RPMI7951 (cell line): ENCODE data around the gene TP63. TPM values are rescaled to one million over a fixed set of nuclear protein-coding genes. Genes with fewer than 3 reads are reported as not detected.

Experiments used
- DNase-seq: peaks from one replicate; pipeline ENCODE4 v3.0.0-alpha.2; 2012; ENCODE audit warnings: low read depth
- total RNA-seq: library from RNA; depleted of rRNA; stranded (reverse); fragments of >200 nt; shearing (Covaris generic); gene quantifications from 2 replicates; pipeline ENCODE4 v1.2.3, GENCODE V29; 2014

TP63 gene
- total RNA-seq, 1 experiment from 2014 or later, result 22.3 TPM

- DNase-seq, result no peak
Observed at GRCh38 chr3:189911001-189911400, 279.8 kb downstream of the TP63 start.

GRCh38 chr3:189914799-189915198, 283.6 kb downstream of the TP63 start:
- DNase-seq, result peak; percentile 95

GRCh38 chr3:189921770-189922169, 290.6 kb downstream of the TP63 start:
- no peak for DNase-seq

- peak; percentile 93 for DNase-seq
Observed at GRCh38 chr3:189927975-189928895, 297.0 kb downstream of the TP63 start.

GRCh38 chr3:189936201-189936945, 305.2 kb downstream of the TP63 start:
- DNase-seq, result peak; percentile 84

GRCh38 chr3:189937302-189938127, 306.3 kb downstream of the TP63 start:
- peak; percentile 100 for DNase-seq

- no peak for DNase-seq
Observed at GRCh38 chr3:189941125-189941524, 309.9 kb downstream of the TP63 start.

GRCh38 chr3:189941679-189942078, 310.5 kb downstream of the TP63 start:
- peak; percentile 74 for DNase-seq

- no peak for DNase-seq
Observed at GRCh38 chr3:189942948-189943347, 311.8 kb downstream of the TP63 start.

- DNase-seq, result peak; percentile 78
Observed at GRCh38 chr3:189944285-189945145, 313.3 kb downstream of the TP63 start.

GRCh38 chr3:189945935-189946709, 314.9 kb downstream of the TP63 start:
- no peak for DNase-seq
